Esophagus muscularis mucosa (tissue), 4 donors: ENCODE data around the gene TMEM109. TPM values are rescaled to one million over a fixed set of nuclear protein-coding genes. Genes with fewer than 3 reads are reported as not detected.

Source experiments
- DNase-seq: peaks from one replicate; pipeline ENCODE4 v3.0.0-alpha.2; 2017; ENCODE audit errors: extremely low spot score
- H3K27ac ChIP-seq, 4 donors: fragments of 200-600 bp; sonication (generic); replicated peaks in 1 of 4; 1 replicate in 3 of 4; 2 replicates in 1 of 4; pipeline ENCODE4 v1.5.1; 2016 to 2019; ENCODE audit warnings: mild to moderate bottlenecking in 1 of 4
- H3K27me3 ChIP-seq, 4 donors: fragments of 200-600 bp; sonication (generic); one replicate each; pipeline versions ENCODE4 v1.5.1 to v1.6.0; 2016 to 2019
- H3K36me3 ChIP-seq, 4 donors: fragments of 200-600 bp; sonication (generic); one replicate each; pipeline ENCODE4 v1.5.1; 2016 to 2019
- H3K4me1 ChIP-seq, 4 donors: fragments of 200-600 bp; sonication (generic); one replicate each; pipeline ENCODE4 v1.5.1; 2016 to 2019
- H3K4me3 ChIP-seq, 4 donors: fragments of 200-600 bp; sonication (generic); 1 replicate in 2 of 4; 2 replicates in 2 of 4; pipeline ENCODE4 v1.5.1; 2016 to 2019; ENCODE audit warnings: mild to moderate bottlenecking in 4 of 4, moderate library complexity in 1 of 4
- H3K9me3 ChIP-seq, 4 donors: fragments of 200-600 bp; sonication (generic); 1 replicate in 3 of 4; 2 replicates in 1 of 4; pipeline ENCODE4 v1.5.1; 2016 to 2019
- CTCF ChIP-seq, 3 experiments: fragments of 200-600 bp in 2 of 3; fragments of 450-650 bp in 1 of 3; sonication (generic) in 2 of 3; IDR thresholded peaks; one replicate each; pipeline ENCODE4 v1.5.1; 2017 to 2019; ENCODE audit warnings: antibody characterized with exemption in 3 of 3, mild to moderate bottlenecking in 2 of 3, moderate library complexity in 1 of 3
- EP300 ChIP-seq: sonication (generic); formaldehyde crosslinking; IDR thresholded peaks from one replicate; pipeline ENCODE4 v1.6.1; 2017; ENCODE audit warnings: antibody characterized with exemption
- POLR2A ChIP-seq: fragments of 450-650 bp; IDR thresholded peaks from one replicate; pipeline ENCODE4 v1.6.1; 2017; ENCODE audit warnings: antibody characterized with exemption, moderate library complexity, mild to moderate bottlenecking, low read depth
- POLR2AphosphoS5 ChIP-seq, 2 donors: sonication (generic); formaldehyde crosslinking; IDR thresholded peaks; one replicate each; pipeline ENCODE4 v1.6.1; 2017; ENCODE audit warnings: antibody characterized with exemption in 2 of 2
- WGBS: methylation state at CpG from one replicate; pipeline ENCODE4 v1.1.5; 2018; 5-methylcytosine and 5-hydroxymethylcytosine counted together
- intact Hi-C: fragments of 100-400 bp; cut with DNase I; formaldehyde crosslinking; loops from one replicate; pipeline ENCODE4 v1.15.1; 2023
- total RNA-seq, 4 donors: library from RNA; depleted of rRNA; stranded (reverse); fragments of >200 nt; gene quantifications; one replicate each; pipeline versions ENCODE4 v1.1.0 to v1.2.1, GENCODE V29; 2016

The TMEM109 gene
- total RNA-seq, 4 donors from 2014 or later = 106 to 186 (median 138) TPM

GRCh38 chr11:60971520-60971919 lies 57.6 kb downstream of the TMEM109 start, which contains the start of gene CD6:
TSS of gene CD6 (plus strand) at chr11:60971680. CDS start at chr11:60971866, 186 bp downstream.
- WGBS = 90% methylated on average over 12 of the region's 16 CpGs
- Histone ChIP-seq H3K4me3 (no peak within 1 kb of the TSS), H3K9me3 (no peaks in the 10 kb centered on the region), H3K36me3 (no peaks in the 10 kb centered on the region), H3K27me3 (no peaks in the 10 kb centered on the region), H3K27ac (no peak within 1 kb of the TSS), H3K4me1 (no peaks in the 10 kb centered on the region)
- TF ChIP-seq POLR2AphosphoS5 (IDR thresholded peaks at IDR 0.05) = no peak
- TF ChIP-seq POLR2A = no peak
- TF ChIP-seq EP300 = no peak
- TF ChIP-seq CTCF (IDR thresholded peaks at IDR 0.05) = no peak
- DNase-seq = no peak
- intact Hi-C loops = loop anchor here (2.0 kb wide), 1 partner anchor 157 kb away; no protein-coding TSS in a partner anchor

- intact Hi-C loops = no loop called here
- Histone ChIP-seq H3K27ac (no peak overlapping the region), H3K4me3 (no peak overlapping the region), H3K36me3 (no peaks in the 10 kb centered on the region), H3K9me3 (no peaks in the 10 kb centered on the region), H3K27me3 (no peaks in the 10 kb centered on the region), H3K4me1 (no peaks in the 10 kb centered on the region)
- TF ChIP-seq EP300 (no peak), POLR2AphosphoS5 (IDR thresholded peaks at IDR 0.05) (no peak), CTCF (IDR thresholded peaks at IDR 0.05) (no peak), POLR2A (no peak)
- WGBS = 85% methylated on average over 9 of the region's 15 CpGs
- DNase-seq = no peak
Measured at GRCh38 chr11:60972182-60973030, 58.4 kb downstream of the TMEM109 start.

Other genes with a start within 250 kb of the TMEM109 start
- gene MS4A8, start 214.5 kb upstream of the TMEM109 start, total RNA-seq = not detected
- gene MS4A18, start 189.4 kb upstream of the TMEM109 start, total RNA-seq = not detected
- gene MS4A15, start 157.3 kb upstream of the TMEM109 start, total RNA-seq = under 1 TPM in 2 of 4 donors, not detected in 2; 0.40 to 0.52 TPM
- gene MS4A10, start 128.8 kb upstream of the TMEM109 start, total RNA-seq = not detected
- gene CCDC86, start 72.0 kb upstream of the TMEM109 start, total RNA-seq = 10 to 100 TPM; 11.6 to 29.5 (median 21.8) TPM
- 1 to 10 TPM in 3 of 4 donors, under 1 TPM in 1; 0.33 to 2.9 (median 1.8) TPM for gene PTGDR2, start 58.2 kb upstream of the TMEM109 start, total RNA-seq
- gene ZP1, start 46.6 kb upstream of the TMEM109 start, total RNA-seq = under 1 TPM in 1 of 4 donors, not detected in 3; 0.26 TPM
- 10 to 100 TPM; 35.7 to 63.0 (median 57.1) TPM for gene PRPF19, start 7.6 kb upstream of the TMEM109 start, total RNA-seq
- gene TMEM132A, start 10.3 kb downstream of the TMEM109 start, total RNA-seq = 1 to 10 TPM; 2.9 to 9.3 (median 6.8) TPM
- gene SLC15A3, start 38.0 kb downstream of the TMEM109 start, total RNA-seq = 10 to 100 TPM; 24.1 to 61.0 (median 29.9) TPM
- gene CD6, start 57.5 kb downstream of the TMEM109 start, total RNA-seq = 1 to 10 TPM in 2 of 4 donors, under 1 TPM in 1, not detected in 1; 0.32 to 2.2 (median 1.3) TPM
- 1 to 10 TPM in 1 of 4 donors, under 1 TPM in 3; 0.11 to 1.3 (median 0.34) TPM for gene CD5, start 188.3 kb downstream of the TMEM109 start, total RNA-seq
- 10 to 100 TPM; 29.1 to 43.5 (median 38.1) TPM for gene VPS37C, start 247.3 kb downstream of the TMEM109 start, total RNA-seq